HepG2 (cell line): Measurements from ENCODE around the gene NT5C. TPM values are rescaled to one million over a fixed set of nuclear protein-coding genes. Genes with fewer than 3 reads are reported as not detected.

Experiments
- ARID2 ChIP-seq: sonication (generic); formaldehyde crosslinking; IDR thresholded peaks from 2 replicates; pipeline ENCODE4 v1.8.1; 2022; ENCODE audit warnings: mild to moderate bottlenecking, missing genetic modification reagents, borderline replicate concordance
- ATRX ChIP-seq: sonication (generic); formaldehyde crosslinking; IDR thresholded peaks from 2 replicates; pipeline ENCODE4 v1.4.0; 2020; ENCODE audit warnings: missing genetic modification reagents, borderline replicate concordance
- ISL2 ChIP-seq: sonication (generic); formaldehyde crosslinking; IDR thresholded peaks from 2 replicates; pipeline ENCODE4 v1.5.0; 2020; ENCODE audit warnings: missing genetic modification reagents
- JDP2 ChIP-seq: sonication (generic); formaldehyde crosslinking; IDR thresholded peaks from 2 replicates; pipeline ENCODE4 v1.8.1; 2022; ENCODE audit warnings: missing genetic modification reagents, borderline replicate concordance
- MBNL3 ChIP-seq: fragments of 250-450 bp; sonication (Bioruptor Pico); conservative IDR thresholded peaks from 2 replicates; pipeline ENCODE4 v1.8.0; 2022; ENCODE audit warnings: mild to moderate bottlenecking, inconsistent platforms
- NBN ChIP-seq: fragments of 450-650 bp; conservative IDR thresholded peaks from 2 replicates; pipeline ENCODE4 v1.6.1; 2017
- NONO ChIP-seq, 2 experiments: fragments of 450-650 bp in 1 of 2; sonication (generic) in 1 of 2; formaldehyde crosslinking in 1 of 2; IDR thresholded peaks in 1 of 2; conservative IDR thresholded peaks in 1 of 2; 2 replicates each; pipeline versions ENCODE4 v1.6.1 to v1.8.0; 2017 to 2022; ENCODE audit warnings: mild to moderate bottlenecking in 1 of 2, missing genetic modification reagents in 1 of 2, moderate library complexity in 1 of 2
- POGZ ChIP-seq: sonication (generic); formaldehyde crosslinking; IDR thresholded peaks from 2 replicates; pipeline ENCODE4 v1.4.0; 2020; ENCODE audit warnings: mild to moderate bottlenecking, missing genetic modification reagents
- RARG ChIP-seq: sonication (generic); formaldehyde crosslinking; IDR thresholded peaks from 2 replicates; pipeline ENCODE4 v1.4.0; 2020; ENCODE audit warnings: low read depth, mild to moderate bottlenecking, missing genetic modification reagents
- TEAD3 ChIP-seq: optimal IDR thresholded peaks from 2 replicates; pipeline ENCODE3; 2016; ENCODE audit warnings: borderline replicate concordance
- ZBTB42 ChIP-seq: sonication (generic); formaldehyde crosslinking; IDR thresholded peaks from 2 replicates; pipeline ENCODE4 v1.5.0; 2020; ENCODE audit warnings: mild to moderate bottlenecking, missing genetic modification reagents
- ZFP36L2 ChIP-seq: sonication (generic); formaldehyde crosslinking; IDR thresholded peaks from 2 replicates; pipeline ENCODE4 v1.4.0; 2020; ENCODE audit warnings: missing genetic modification reagents
- ZKSCAN8 ChIP-seq: IDR thresholded peaks from 2 replicates; pipeline ENCODE4 v1.6.1; 2016; ENCODE audit warnings: borderline replicate concordance, missing genetic modification reagents, missing compliant biosample characterization
- ZNF263 ChIP-seq: sonication (generic); formaldehyde crosslinking; IDR thresholded peaks from 2 replicates; pipeline ENCODE4 v1.4.0; 2020; ENCODE audit warnings: missing genetic modification reagents
- ZNF552 ChIP-seq: sonication (generic); formaldehyde crosslinking; IDR thresholded peaks from 2 replicates; pipeline ENCODE4 v1.9.0; 2022; ENCODE audit warnings: missing genetic modification reagents, mild to moderate bottlenecking, borderline replicate concordance
- ZNF564 ChIP-seq: sonication (generic); formaldehyde crosslinking; IDR thresholded peaks from 2 replicates; pipeline ENCODE4 v1.8.1; 2023; ENCODE audit warnings: mild to moderate bottlenecking, missing genetic modification reagents
- ZNF619 ChIP-seq: sonication (generic); formaldehyde crosslinking; IDR thresholded peaks from 2 replicates; pipeline ENCODE4 v1.4.0; 2020; ENCODE audit warnings: mild to moderate bottlenecking, missing genetic modification reagents
- ZNF766 ChIP-seq: sonication (generic); formaldehyde crosslinking; IDR thresholded peaks from 2 replicates; pipeline ENCODE4 v1.5.0; 2020; ENCODE audit warnings: missing genetic modification reagents, borderline replicate concordance
- polyA plus RNA-seq, 8 experiments: library from polyadenylated mRNA; depleted of rRNA in 3 of 8; stranded (reverse) in 7 of 8; unstranded in 1 of 8; fragments of >200 nt; fragmentation: Illumina TruSeq in 4 of 8; extraction: Trizol in 4 of 8; gene quantifications; 2 replicates each; pipeline versions ENCODE4 v1.2.1 to v1.2.3, GENCODE V29; 2011 to 2016; ENCODE audit warnings: low read depth in 4 of 8, missing spikeins in 1 of 8, mixed read lengths in 1 of 8; ENCODE audit not compliant: insufficient read depth in 1 of 8
- total RNA-seq, 5 experiments: library from RNA; depleted of rRNA; stranded (reverse); fragments of >200 nt; fragmentation: Illumina TruSeq; extraction: Trizol; gene quantifications; 2 replicates each; pipeline ENCODE4 v1.2.3, GENCODE V29; 2016; ENCODE audit warnings: low read depth in 1 of 5
- TF ChIP-seq, protein P1 (sequence below): sonication (generic); formaldehyde crosslinking; IDR thresholded peaks from 2 replicates; pipeline ENCODE4 v1.9.0; 2022; ENCODE audit warnings: missing genetic modification reagents, mild to moderate bottlenecking, borderline replicate concordance
- TF ChIP-seq, protein P2 (sequence below): sonication (generic); formaldehyde crosslinking; IDR thresholded peaks from 2 replicates; pipeline ENCODE4 v1.4.0; 2020; ENCODE audit warnings: missing genetic modification reagents
- TF ChIP-seq, protein P3 (sequence below): sonication (generic); formaldehyde crosslinking; IDR thresholded peaks from 2 replicates; pipeline ENCODE4 v1.5.1; 2020; ENCODE audit warnings: missing genetic modification reagents, mild to moderate bottlenecking, borderline replicate concordance
- TF ChIP-seq, protein P4 (sequence below): sonication (generic); formaldehyde crosslinking; IDR thresholded peaks from 2 replicates; pipeline ENCODE4 v1.5.1; 2020; ENCODE audit warnings: mild to moderate bottlenecking, missing genetic modification reagents, moderate library complexity
- TF ChIP-seq, protein P5 (sequence below): sonication (generic); formaldehyde crosslinking; IDR thresholded peaks from 2 replicates; pipeline ENCODE4 v1.4.0; 2020; ENCODE audit warnings: mild to moderate bottlenecking, missing genetic modification reagents

The NT5C gene
- total and polyA plus RNA-seq, 2 of the 13 experiments (the other 11 are each of a cell fraction or from before 2014, with no cell fraction given) = 42.8 to 48.6 TPM

DNA sequence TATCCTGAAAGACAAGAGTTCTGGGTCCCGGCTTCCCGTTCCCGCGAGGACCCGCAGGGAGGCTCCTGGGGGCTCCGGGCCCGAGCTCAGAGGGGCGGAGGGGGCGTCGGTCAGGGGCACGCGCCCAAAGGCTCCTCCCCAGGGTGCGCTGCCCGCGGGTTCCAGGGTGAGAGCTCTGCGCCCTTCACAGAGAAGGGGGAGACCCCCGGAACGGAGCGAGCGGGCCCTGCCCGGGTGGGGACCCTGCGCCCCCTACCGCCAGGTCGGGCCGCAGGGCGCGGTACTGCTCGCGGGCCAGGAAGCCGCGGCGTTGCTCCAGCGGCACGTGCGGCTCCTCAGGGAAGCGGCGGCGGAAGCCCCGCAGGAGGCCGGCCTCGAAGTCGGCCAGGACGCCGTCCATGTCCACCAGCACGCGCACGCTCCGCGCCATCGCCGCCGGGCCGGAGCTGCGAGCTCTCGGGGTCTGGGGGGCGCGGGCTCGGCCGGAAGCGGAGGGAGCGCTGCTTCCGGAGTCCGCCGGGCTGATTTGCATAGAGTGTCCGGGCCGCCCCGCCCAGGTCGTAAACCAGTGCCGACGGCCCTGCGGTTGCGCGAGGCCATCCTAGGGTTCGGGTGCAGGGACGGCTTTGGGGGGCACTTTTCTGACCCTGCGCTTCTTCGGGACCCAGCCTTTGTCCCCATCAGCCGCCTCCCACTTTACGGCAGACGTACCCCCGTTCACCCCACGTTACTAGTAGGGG, at the start of gene NT5C (continued):
- TF ChIP-seq, protein P1, sequence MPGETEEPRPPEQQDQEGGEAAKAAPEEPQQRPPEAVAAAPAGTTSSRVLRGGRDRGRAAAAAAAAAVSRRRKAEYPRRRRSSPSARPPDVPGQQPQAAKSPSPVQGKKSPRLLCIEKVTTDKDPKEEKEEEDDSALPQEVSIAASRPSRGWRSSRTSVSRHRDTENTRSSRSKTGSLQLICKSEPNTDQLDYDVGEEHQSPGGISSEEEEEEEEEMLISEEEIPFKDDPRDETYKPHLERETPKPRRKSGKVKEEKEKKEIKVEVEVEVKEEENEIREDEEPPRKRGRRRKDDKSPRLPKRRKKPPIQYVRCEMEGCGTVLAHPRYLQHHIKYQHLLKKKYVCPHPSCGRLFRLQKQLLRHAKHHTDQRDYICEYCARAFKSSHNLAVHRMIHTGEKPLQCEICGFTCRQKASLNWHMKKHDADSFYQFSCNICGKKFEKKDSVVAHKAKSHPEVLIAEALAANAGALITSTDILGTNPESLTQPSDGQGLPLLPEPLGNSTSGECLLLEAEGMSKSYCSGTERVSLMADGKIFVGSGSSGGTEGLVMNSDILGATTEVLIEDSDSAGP (CRISPR knock-in tag) = peak; percentile 80; the same call in 1 of the 2 replicates
- 0 out of 2 replicates have a peak, but pooled peaks have one; percentile 80 for TF ChIP-seq ZBTB42
- TF ChIP-seq POGZ (CRISPR knock-in tag) = no peak; the same call in 1 of the 2 replicates
- TF ChIP-seq ZNF263 (CRISPR knock-in tag) = no peak; the same call in 1 of the 2 replicates
- peak; percentile 49; the same call in 1 of the 2 replicates for TF ChIP-seq ZKSCAN8 (CRISPR knock-in tag)
- TF ChIP-seq, protein P2, sequence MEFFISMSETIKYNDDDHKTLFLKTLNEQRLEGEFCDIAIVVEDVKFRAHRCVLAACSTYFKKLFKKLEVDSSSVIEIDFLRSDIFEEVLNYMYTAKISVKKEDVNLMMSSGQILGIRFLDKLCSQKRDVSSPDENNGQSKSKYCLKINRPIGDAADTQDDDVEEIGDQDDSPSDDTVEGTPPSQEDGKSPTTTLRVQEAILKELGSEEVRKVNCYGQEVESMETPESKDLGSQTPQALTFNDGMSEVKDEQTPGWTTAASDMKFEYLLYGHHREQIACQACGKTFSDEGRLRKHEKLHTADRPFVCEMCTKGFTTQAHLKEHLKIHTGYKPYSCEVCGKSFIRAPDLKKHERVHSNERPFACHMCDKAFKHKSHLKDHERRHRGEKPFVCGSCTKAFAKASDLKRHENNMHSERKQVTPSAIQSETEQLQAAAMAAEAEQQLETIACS = peak; percentile 82
- peak; percentile 54 for TF ChIP-seq ARID2 (CRISPR knock-in tag)
- TF ChIP-seq ZNF552 (CRISPR knock-in tag) = peak; percentile 84; the same call in 1 of the 2 replicates
- TF ChIP-seq ISL2 = 0 out of 2 replicates have a peak, but pooled peaks have one; percentile 12
- TF ChIP-seq NONO (IDR thresholded peaks at IDR 0.05) = no peak
- TF ChIP-seq NONO (CRISPR knock-in tag; conservative IDR thresholded peaks at IDR 0.05) = peak; percentile 76
- TF ChIP-seq MBNL3 (CRISPR knock-in tag) = no peak
- TF ChIP-seq TEAD3 (CRISPR knock-in tag) = peak; percentile 45
- TF ChIP-seq, protein P3, sequence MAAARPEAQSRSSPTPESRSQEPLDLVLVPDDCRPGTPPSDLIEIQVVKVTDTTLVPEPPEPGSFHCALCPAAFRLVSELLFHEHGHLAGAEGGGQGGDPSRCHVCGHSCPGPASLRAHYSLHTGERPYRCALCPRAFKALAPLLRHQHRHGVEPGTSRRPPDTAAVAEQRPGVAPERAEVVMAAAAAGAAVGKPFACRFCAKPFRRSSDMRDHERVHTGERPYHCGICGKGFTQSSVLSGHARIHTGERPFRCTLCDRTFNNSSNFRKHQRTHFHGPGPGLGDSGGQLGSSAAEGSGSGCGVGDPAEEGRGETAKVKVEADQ = peak; percentile 83; the same call in 1 of the 2 replicates
- TF ChIP-seq, protein P4, sequence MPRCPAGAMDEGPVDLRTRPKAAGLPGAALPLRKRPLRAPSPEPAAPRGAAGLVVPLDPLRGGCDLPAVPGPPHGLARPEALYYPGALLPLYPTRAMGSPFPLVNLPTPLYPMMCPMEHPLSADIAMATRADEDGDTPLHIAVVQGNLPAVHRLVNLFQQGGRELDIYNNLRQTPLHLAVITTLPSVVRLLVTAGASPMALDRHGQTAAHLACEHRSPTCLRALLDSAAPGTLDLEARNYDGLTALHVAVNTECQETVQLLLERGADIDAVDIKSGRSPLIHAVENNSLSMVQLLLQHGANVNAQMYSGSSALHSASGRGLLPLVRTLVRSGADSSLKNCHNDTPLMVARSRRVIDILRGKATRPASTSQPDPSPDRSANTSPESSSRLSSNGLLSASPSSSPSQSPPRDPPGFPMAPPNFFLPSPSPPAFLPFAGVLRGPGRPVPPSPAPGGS (CRISPR knock-in tag) = peak; percentile 96
- 0 out of 2 replicates have a peak, but pooled peaks have one; percentile 86 for TF ChIP-seq RARG
- TF ChIP-seq ZNF619 (CRISPR knock-in tag) = 0 out of 2 replicates have a peak, but pooled peaks have one; percentile 13
- TF ChIP-seq NBN = no peak
- TF ChIP-seq ZNF766 (CRISPR knock-in tag) = peak; percentile 99; the same call in 1 of the 2 replicates
- no peak for TF ChIP-seq ATRX (CRISPR knock-in tag)
- TF ChIP-seq, protein P5, sequence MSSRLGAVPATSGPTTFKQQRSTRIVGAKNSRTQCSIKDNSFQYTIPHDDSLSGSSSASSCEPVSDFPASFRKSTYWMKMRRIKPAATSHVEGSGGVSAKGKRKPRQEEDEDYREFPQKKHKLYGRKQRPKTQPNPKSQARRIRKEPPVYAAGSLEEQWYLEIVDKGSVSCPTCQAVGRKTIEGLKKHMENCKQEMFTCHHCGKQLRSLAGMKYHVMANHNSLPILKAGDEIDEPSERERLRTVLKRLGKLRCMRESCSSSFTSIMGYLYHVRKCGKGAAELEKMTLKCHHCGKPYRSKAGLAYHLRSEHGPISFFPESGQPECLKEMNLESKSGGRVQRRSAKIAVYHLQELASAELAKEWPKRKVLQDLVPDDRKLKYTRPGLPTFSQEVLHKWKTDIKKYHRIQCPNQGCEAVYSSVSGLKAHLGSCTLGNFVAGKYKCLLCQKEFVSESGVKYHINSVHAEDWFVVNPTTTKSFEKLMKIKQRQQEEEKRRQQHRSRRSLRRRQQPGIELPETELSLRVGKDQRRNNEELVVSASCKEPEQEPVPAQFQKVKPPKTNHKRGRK = no peak
- TF ChIP-seq ZNF564 (CRISPR knock-in tag) = no peak; the same call in 1 of the 2 replicates
- TF ChIP-seq ZFP36L2 (CRISPR knock-in tag) = no peak
- no peak; the same call in 1 of the 2 replicates for TF ChIP-seq JDP2 (CRISPR knock-in tag)
